ENCODE measurements around the gene CRYBG1. TPM values are rescaled to one million over a fixed set of nuclear protein-coding genes. Genes with fewer than 3 reads are reported as not detected.

Gene CRYBG1
- total RNA-seq, 2 experiments from 2014 or later = 20.8 to 21.1 TPM

DNA sequence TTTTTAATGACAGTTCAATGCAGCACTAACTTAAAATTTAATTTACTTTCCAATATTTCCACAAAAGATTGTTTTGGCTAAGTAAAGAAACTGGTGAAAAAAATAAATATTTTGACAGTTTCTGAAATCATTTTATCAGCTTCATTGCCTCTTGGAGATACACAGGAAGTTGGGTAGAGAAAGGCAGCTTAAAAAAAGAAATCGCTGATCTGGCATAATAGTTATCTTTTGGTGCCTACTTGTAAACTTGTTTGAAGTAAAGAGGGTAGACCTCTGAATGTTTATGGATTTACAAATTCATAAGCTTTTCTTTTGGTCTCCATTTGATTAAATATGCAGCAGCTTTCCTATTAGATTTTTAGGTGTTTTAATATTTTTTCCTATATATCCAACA, 165.4 kb downstream of the CRYBG1 start:
- no peak for DNase-seq
- peaks cover 38% of the 10 kb centered on the region for H3K36me3 Mint-ChIP-seq (ENCODE audit: low read depth)
- ATAC-seq = no peak
- peaks cover 74% of the 10 kb centered on the region for H3K4me1 Mint-ChIP-seq (ENCODE audit: low read depth)
- POLR2A ChIA-PET = interaction anchor here (1.0 to 3.3 kb wide), 4 partner anchors 9 to 20 kb away, joined by 3 to 13 read pairs (median 7); no protein-coding TSS in a partner anchor
- H3K9me3 Mint-ChIP-seq = no peaks in the 10 kb centered on the region
- peak overlapping the region; percentile 77 for H3K4me3 Mint-ChIP-seq
- intact Hi-C loops (cut with micrococcal nuclease) = no loop called here
- TF ChIP-seq, protein P1, sequence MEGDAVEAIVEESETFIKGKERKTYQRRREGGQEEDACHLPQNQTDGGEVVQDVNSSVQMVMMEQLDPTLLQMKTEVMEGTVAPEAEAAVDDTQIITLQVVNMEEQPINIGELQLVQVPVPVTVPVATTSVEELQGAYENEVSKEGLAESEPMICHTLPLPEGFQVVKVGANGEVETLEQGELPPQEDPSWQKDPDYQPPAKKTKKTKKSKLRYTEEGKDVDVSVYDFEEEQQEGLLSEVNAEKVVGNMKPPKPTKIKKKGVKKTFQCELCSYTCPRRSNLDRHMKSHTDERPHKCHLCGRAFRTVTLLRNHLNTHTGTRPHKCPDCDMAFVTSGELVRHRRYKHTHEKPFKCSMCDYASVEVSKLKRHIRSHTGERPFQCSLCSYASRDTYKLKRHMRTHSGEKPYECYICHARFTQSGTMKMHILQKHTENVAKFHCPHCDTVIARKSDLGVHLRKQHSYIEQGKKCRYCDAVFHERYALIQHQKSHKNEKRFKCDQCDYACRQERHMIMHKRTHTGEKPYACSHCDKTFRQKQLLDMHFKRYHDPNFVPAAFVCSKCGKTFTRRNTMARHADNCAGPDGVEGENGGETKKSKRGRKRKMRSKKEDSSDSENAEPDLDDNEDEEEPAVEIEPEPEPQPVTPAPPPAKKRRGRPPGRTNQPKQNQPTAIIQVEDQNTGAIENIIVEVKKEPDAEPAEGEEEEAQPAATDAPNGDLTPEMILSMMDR (IDR thresholded peaks at IDR 0.05) = no peak
- CTCF ChIA-PET = interaction anchor here (0.8 to 9.0 kb wide), 4 partner anchors 14 to 41 kb away, joined by 3 to 80 read pairs (median 3); no protein-coding TSS in a partner anchor
- peak overlapping the region; percentile 90 for H3K27ac Mint-ChIP-seq
- H3K27me3 Mint-ChIP-seq = no peaks in the 10 kb centered on the region

GRCh38 chr6:106527117-106527516, 166.6 kb downstream of the CRYBG1 start:
- intact Hi-C loops (cut with micrococcal nuclease) = no loop called here
- TF ChIP-seq, protein P1 (IDR thresholded peaks at IDR 0.05) = no peak
- Mint-ChIP-seq H3K9me3 (no peaks in the 10 kb centered on the region), H3K27me3 (no peaks in the 10 kb centered on the region), H3K36me3 (ENCODE audit: low read depth) (peaks cover 39% of the 10 kb centered on the region), H3K4me3 (no peak overlapping the region), H3K4me1 (ENCODE audit: low read depth) (peaks cover 72% of the 10 kb centered on the region), H3K27ac (peak overlapping the region; percentile 74)
- CTCF ChIA-PET = interaction anchor here (9.0 kb wide), 1 partner anchor 16 kb away, joined by 80 read pairs; no protein-coding TSS in a partner anchor
- DNase-seq (no peak), ATAC-seq (no peak)
- POLR2A ChIA-PET = no interaction called here

- peaks cover 46% of the 10 kb centered on the region for H3K36me3 Mint-ChIP-seq (ENCODE audit: low read depth)
These were observed 167.5 kb downstream of the CRYBG1 start for GRCh38 chr6:106527979-106528378.

GRCh38 chr6:106528521-106528920, 168.0 kb downstream of the CRYBG1 start:
- intact Hi-C loops (cut with micrococcal nuclease) = no loop called here
- no peaks in the 10 kb centered on the region for H3K27me3 Mint-ChIP-seq
- H3K4me1 Mint-ChIP-seq (ENCODE audit: low read depth) = peaks cover 74% of the 10 kb centered on the region
- peak overlapping the region; percentile 86 for H3K27ac Mint-ChIP-seq
- POLR2A ChIA-PET = no interaction called here
- CTCF ChIA-PET = no interaction called here
- no peak for ATAC-seq
- peaks cover 51% of the 10 kb centered on the region for H3K36me3 Mint-ChIP-seq (ENCODE audit: low read depth)
- TF ChIP-seq, protein P1 (IDR thresholded peaks at IDR 0.05) = no peak
- no peaks in the 10 kb centered on the region for H3K9me3 Mint-ChIP-seq
- no peak for DNase-seq
- H3K4me3 Mint-ChIP-seq = no peak overlapping the region

More at GRCh38 chr6:106527979-106528378, 167.5 kb downstream of the CRYBG1 start:
- no peak for DNase-seq
- Mint-ChIP-seq H3K27ac (peak overlapping the region; percentile 92), H3K27me3 (no peaks in the 10 kb centered on the region), H3K4me3 (peak overlapping the region; percentile 36), H3K4me1 (ENCODE audit: low read depth) (peaks cover 74% of the 10 kb centered on the region), H3K9me3 (no peaks in the 10 kb centered on the region)
- ChIA-PET POLR2A (no interaction called here), CTCF (interaction anchor here (9.0 kb wide), 1 partner anchor 16 kb away, joined by 80 read pairs; no protein-coding TSS in a partner anchor)
- intact Hi-C loops (cut with micrococcal nuclease) = no loop called here
- ATAC-seq = peak; percentile 45
- TF ChIP-seq, protein P1 (IDR thresholded peaks at IDR 0.05) = no peak

GRCh38 chr6:106529438-106529837, 168.9 kb downstream of the CRYBG1 start:
- intact Hi-C loops (cut with micrococcal nuclease) = no loop called here
- CTCF ChIA-PET = interaction anchor here (1.8 kb wide), 1 partner anchor 15 kb away, joined by 3 read pairs; no protein-coding TSS in a partner anchor

More at GRCh38 chr6:106529438-106529837, 168.9 kb downstream of the CRYBG1 start:
- TF ChIP-seq, protein P1 (IDR thresholded peaks at IDR 0.05) = no peak
- Mint-ChIP-seq H3K27me3 (no peaks in the 10 kb centered on the region), H3K36me3 (ENCODE audit: low read depth) (peaks cover 56% of the 10 kb centered on the region), H3K27ac (no peak overlapping the region), H3K4me1 (ENCODE audit: low read depth) (peaks cover 74% of the 10 kb centered on the region), H3K4me3 (no peak overlapping the region), H3K9me3 (no peaks in the 10 kb centered on the region)
- POLR2A ChIA-PET = interaction anchor here (1.4 to 2.8 kb wide), 3 partner anchors 8 to 16 kb away, joined by 3 to 15 read pairs (median 3); no protein-coding TSS in a partner anchor
- ATAC-seq (no peak), DNase-seq (no peak)

Measured in activated CD8-positive, alpha-beta T cell treated with anti-CD3 and anti-CD28 coated beads for 36 hours (primary cell).